H1 (cell line): ENCODE results near the gene KRT34. TPM values are rescaled to one million over a fixed set of nuclear protein-coding genes. Genes with fewer than 3 reads are reported as not detected.

ENCODE experiments used
- CTCF ChIA-PET: fragments of 300-600 bp; sonication (Branson Sonifier 250); formaldehyde crosslinking; loops from one replicate; lab custom pipeline; 2021; ENCODE audit not compliant: partially characterized antibody; lab: Charles Lee
- POLR2A ChIA-PET: fragments of 300-600 bp; sonication (Branson Sonifier 250); formaldehyde crosslinking; loops from one replicate; lab custom pipeline; 2021; ENCODE audit warnings: inconsistent platforms; ENCODE audit not compliant: partially characterized antibody; lab: Charles Lee
- DNase-seq, 2 experiments: peaks; one replicate each; pipeline versions ENCODE4 v3.0.0 to v3.0.0-alpha.2; 2010 to 2022; ENCODE audit warnings: low spot score in 2 of 2, low read depth in 1 of 2, mixed read lengths in 1 of 2
- FAIRE-seq: peaks from 2 replicates; lab custom pipeline; 2011; peaks lifted over from hg19 to GRCh38; lab: Jason Lieb, UNC
- H2AFZ ChIP-seq: 2 replicates; pipeline ENCODE4 v1.8.1; 2012; ENCODE audit warnings: low read length, inconsistent platforms
- H2AK5ac ChIP-seq: 2 replicates; pipeline ENCODE4 v1.6.1; 2013; ENCODE audit warnings: low read depth, low read length
- H2BK120ac ChIP-seq: replicated peaks from 2 replicates; pipeline ENCODE3; 2013; ENCODE audit warnings: low read depth, low read length, inconsistent platforms
- H2BK12ac ChIP-seq: 2 replicates; pipeline ENCODE4 v1.6.1; 2013; ENCODE audit warnings: low read depth, low read length
- H2BK15ac ChIP-seq: 2 replicates; pipeline ENCODE4 v1.6.1; 2013; ENCODE audit warnings: low read length
- H2BK20ac ChIP-seq: 2 replicates; pipeline ENCODE4 v1.6.1; 2013; ENCODE audit warnings: low read length
- H2BK5ac ChIP-seq: 2 replicates; pipeline ENCODE4 v1.6.1; 2013; ENCODE audit warnings: low read depth, low read length
- H3K14ac ChIP-seq: 2 replicates; pipeline ENCODE4 v1.6.1; 2013; ENCODE audit warnings: inconsistent platforms; ENCODE audit not compliant: insufficient read length
- H3K18ac ChIP-seq: 2 replicates; pipeline ENCODE4 v1.6.1; 2013; ENCODE audit warnings: low read length; ENCODE audit errors: extremely low read depth
- H3K23ac ChIP-seq: 2 replicates; pipeline ENCODE4 v1.6.1; 2013; ENCODE audit warnings: inconsistent platforms; ENCODE audit not compliant: insufficient read length
- H3K23me2 ChIP-seq: 2 replicates; pipeline ENCODE4 v1.6.1; 2013; ENCODE audit warnings: low read depth, low read length
- H3K27ac ChIP-seq: 2 replicates; pipeline ENCODE4 v1.6.1; 2011; ENCODE audit warnings: low read depth, low read length, inconsistent platforms
- H3K27me3 ChIP-seq, 4 experiments: replicated peaks in 1 of 4; 1 replicate in 1 of 4; 2 replicates in 3 of 4; pipeline versions ENCODE4 v1.6.1 to v1.8.1; 2011 to 2013; ENCODE audit warnings: low read length in 3 of 4, mild to moderate bottlenecking in 3 of 4, inconsistent platforms in 2 of 4, mixed read lengths in 2 of 4, moderate library complexity in 1 of 4; ENCODE audit not compliant: control insufficient read depth in 3 of 4, insufficient read depth in 3 of 4; ENCODE audit errors: extremely low read depth in 1 of 4
- H3K36me3 ChIP-seq, 4 experiments: 2 replicates each; pipeline versions ENCODE4 v1.6.1 to v1.8.1; 2011 to 2013; ENCODE audit warnings: mild to moderate bottlenecking in 4 of 4, low read length in 3 of 4, moderate library complexity in 2 of 4, control low read depth in 1 of 4, inconsistent platforms in 1 of 4; ENCODE audit not compliant: insufficient read depth in 4 of 4, control insufficient read depth in 2 of 4
- H3K4ac ChIP-seq: replicated peaks from 2 replicates; pipeline ENCODE3; 2013; ENCODE audit warnings: low read length, low read depth, mixed read lengths, inconsistent platforms; ENCODE audit not compliant: insufficient read length
- H3K4me1 ChIP-seq, 4 experiments: replicated peaks in 1 of 4; 1 replicate in 1 of 4; 2 replicates in 3 of 4; pipeline versions ENCODE4 v1.6.1 to v1.8.1; 2011 to 2013; ENCODE audit warnings: low read length in 3 of 4, inconsistent platforms in 2 of 4, mixed read lengths in 1 of 4; ENCODE audit not compliant: insufficient read depth in 4 of 4, control insufficient read depth in 3 of 4
- H3K4me2 ChIP-seq, 2 experiments: 2 replicates each; pipeline versions ENCODE4 v1.6.1 to v1.8.1; 2011 to 2013; ENCODE audit warnings: low read depth in 2 of 2, low read length in 2 of 2, control low read depth in 1 of 2, inconsistent platforms in 1 of 2, mild to moderate bottlenecking in 1 of 2; ENCODE audit not compliant: insufficient read depth in 1 of 2
- H3K4me3 ChIP-seq, 4 experiments: fragments of 200-600, 300-600 bp in 1 of 4; sonication (generic), shearing (Covaris generic), sonication (Bioruptor Twin) in 1 of 4; 2 replicates each; pipeline versions ENCODE4 v1.5.1 to v1.8.1; 2011 to 2016; ENCODE audit warnings: low read length in 4 of 4, low read depth in 3 of 4, control low read depth in 2 of 4, inconsistent platforms in 2 of 4, mild to moderate bottlenecking in 2 of 4, mixed read lengths in 1 of 4, moderate library complexity in 1 of 4; ENCODE audit not compliant: insufficient read depth in 2 of 4; ENCODE audit errors: extremely low read depth in 1 of 4
- H3K56ac ChIP-seq: replicated peaks from 2 replicates; pipeline ENCODE3; 2013; ENCODE audit warnings: low read depth, mild to moderate bottlenecking, mixed read lengths, low read length, inconsistent platforms; ENCODE audit not compliant: insufficient read length
- H3K79me1 ChIP-seq: 2 replicates; pipeline ENCODE4 v1.6.1; 2013; ENCODE audit warnings: low read depth, low read length, control low read depth
- H3K79me2 ChIP-seq, 2 experiments: 2 replicates each; pipeline versions ENCODE4 v1.6.1 to v1.8.1; 2012 to 2013; ENCODE audit warnings: low read length in 2 of 2, mild to moderate bottlenecking in 2 of 2, inconsistent platforms in 1 of 2; ENCODE audit not compliant: insufficient read depth in 2 of 2, control insufficient read depth in 1 of 2
- H3K9ac ChIP-seq, 4 experiments: replicated peaks in 1 of 4; 1 replicate in 1 of 4; 2 replicates in 3 of 4; pipeline versions ENCODE4 v1.6.1 to v1.8.1; 2011 to 2013; ENCODE audit warnings: low read depth in 3 of 4, low read length in 3 of 4, control low read depth in 2 of 4, mild to moderate bottlenecking in 2 of 4, moderate library complexity in 2 of 4, inconsistent platforms in 1 of 4; ENCODE audit errors: extremely low read depth in 1 of 4
- H3K9me3 ChIP-seq, 2 experiments: 2 replicates each; pipeline versions ENCODE4 v1.6.1 to v1.8.1; 2012 to 2013; ENCODE audit warnings: mild to moderate bottlenecking in 2 of 2, moderate library complexity in 2 of 2, control low read depth in 1 of 2, inconsistent platforms in 1 of 2, low read depth in 1 of 2, low read length in 1 of 2, mixed read lengths in 1 of 2; ENCODE audit not compliant: insufficient read depth in 2 of 2
- H4K20me1 ChIP-seq, 2 experiments: replicated peaks in 1 of 2; 2 replicates each; pipeline versions ENCODE3 to v1.8.1; 2011 to 2013; ENCODE audit warnings: inconsistent platforms in 2 of 2, low read length in 2 of 2, mild to moderate bottlenecking in 1 of 2; ENCODE audit not compliant: insufficient read depth in 2 of 2, control insufficient read depth in 1 of 2
- H4K5ac ChIP-seq: 2 replicates; pipeline ENCODE4 v1.6.1; 2013; ENCODE audit warnings: low read length, low read depth, mixed read lengths, inconsistent platforms; ENCODE audit not compliant: insufficient read length
- H4K8ac ChIP-seq: 2 replicates; pipeline ENCODE4 v1.8.0; 2013; ENCODE audit warnings: mild to moderate bottlenecking, moderate library complexity, low read length, inconsistent platforms; ENCODE audit not compliant: insufficient read depth; ENCODE audit errors: extremely low read depth
- H4K91ac ChIP-seq: replicated peaks from 2 replicates; pipeline ENCODE3; 2013; ENCODE audit warnings: low read length, mixed read lengths, inconsistent platforms; ENCODE audit not compliant: insufficient read length
- BACH1 ChIP-seq: IDR thresholded peaks from 2 replicates; pipeline ENCODE4 v1.6.1; 2012; ENCODE audit warnings: low read length, improper control_type of control experiment
- E2F6 ChIP-seq: IDR thresholded peaks from 2 replicates; pipeline ENCODE4 v1.6.1; 2012; ENCODE audit warnings: inconsistent platforms
- SIX5 ChIP-seq: IDR thresholded peaks from 2 replicates; pipeline ENCODE4 v1.6.1; 2011; ENCODE audit warnings: mild to moderate bottlenecking, low read depth, low read length
- SP4 ChIP-seq: IDR thresholded peaks from 2 replicates; pipeline ENCODE4 v1.6.1; 2012; ENCODE audit warnings: low read length, inconsistent platforms
- TAF1 ChIP-seq: IDR thresholded peaks from 2 replicates; pipeline ENCODE4 v1.6.1; 2011; ENCODE audit warnings: mild to moderate bottlenecking, low read depth, low read length
- TBP ChIP-seq: IDR thresholded peaks from 2 replicates; pipeline ENCODE4 v1.6.1; 2011; ENCODE audit warnings: low read depth, low read length, improper control_type of control experiment
- WGBS, 2 experiments: shearing (Covaris generic) in 1 of 2; methylation state at CpG; one replicate each; pipeline versions ENCODE4 v1.1.6 to v1.1.7; 2013 to 2015; ENCODE audit warnings: low lambda C conversion rate in 2 of 2, mixed read lengths in 2 of 2, inconsistent platforms in 1 of 2, low coverage in 1 of 2, missing lambda C conversion rate in 1 of 2; ENCODE audit not compliant: insufficient replicate concordance in 2 of 2, insufficient coverage in 1 of 2, insufficient read length in 1 of 2; ENCODE audit errors: extremely low coverage in 1 of 2, missing lambda C conversion rate in 1 of 2; 5-methylcytosine and 5-hydroxymethylcytosine counted together
- polyA plus RNA-seq, 7 experiments: library from polyadenylated mRNA; depleted of rRNA in 3 of 7; stranded (reverse) in 5 of 7; unstranded in 2 of 7; fragments of >200 nt in 5 of 7; fragments of 200-250 nt in 2 of 7; gene quantifications; 1 replicate in 5 of 7; 2 replicates in 1 of 7; 4 replicates in 1 of 7; pipeline versions ENCODE4 v1.2.1 to v1.2.3, GENCODE V29; 2011 to 2013; ENCODE audit warnings: missing spikeins in 2 of 7, mixed read lengths in 2 of 7
- total RNA-seq: library from RNA; stranded (reverse); fragmentation: NEBNext Ultra II Directional; extraction: Animal tissue kit (Norgen Biotek cat#: 25700); gene quantifications from 2 replicates; pipeline ENCODE4 v1.2.1, GENCODE V29; 2021

The KRT34 gene
- total and polyA plus RNA-seq, 2 of the 8 experiments (the other 6 are each of a cell fraction or from before 2014, with no cell fraction given) = not detected

GRCh38 chr17:41334385-41335305, 47.5 kb downstream of the KRT34 start:
- H3K9ac ChIP-seq = no peak overlapping the region
- no peak overlapping the region for H3K4ac ChIP-seq
- H3K79me2 ChIP-seq = no peaks in the 10 kb centered on the region
- no peak overlapping the region for H4K91ac ChIP-seq
- H2AFZ ChIP-seq = no peak overlapping the region
- H3K4me2 ChIP-seq = no peak overlapping the region
- no peak overlapping the region for H3K23ac ChIP-seq
- no peaks in the 10 kb centered on the region for H3K79me1 ChIP-seq
- no peak overlapping the region for H3K14ac ChIP-seq
- H2AK5ac ChIP-seq = no peak overlapping the region
- no peak overlapping the region for H4K5ac ChIP-seq
- no peak for TF ChIP-seq TAF1
- no peak for TF ChIP-seq BACH1
- TF ChIP-seq SIX5 = no peak
- no peak for TF ChIP-seq E2F6
- no peak for TF ChIP-seq TBP
- TF ChIP-seq SP4 = no peak
- TF ChIP-seq, all 59 proteins: peak for 0
- Histone ChIP-seq H4K8ac (no peak overlapping the region), H4K20me1 (no peaks in the 10 kb centered on the region), H2BK12ac (no peak overlapping the region), H3K4me1 (no peaks in the 10 kb centered on the region), H2BK5ac (no peak overlapping the region), H3K27ac (no peak overlapping the region), H3K27me3 (no peaks in the 10 kb centered on the region), H2BK120ac (no peak overlapping the region), H2BK15ac (no peak overlapping the region), H3K9me3 (no peaks in the 10 kb centered on the region), H3K4me3 (no peak overlapping the region), H2BK20ac (no peak overlapping the region), H3K36me3 (no peaks in the 10 kb centered on the region), H3K18ac (no peak overlapping the region), H3K23me2 (no peaks in the 10 kb centered on the region), H3K56ac (no peak overlapping the region)
- FAIRE-seq (no peak), DNase-seq (no peak)
- ChIA-PET CTCF (interaction anchor here (1.1 to 5.8 kb wide), 3 partner anchors 10 to 314 kb away, joined by 4 to 24 read pairs (median 4); no protein-coding TSS in a partner anchor), POLR2A (no interaction called here)
- 87% methylated on average over 5 of the region's 6 CpGs; no CpG with 5 or more reads in 1 of the 2 experiments for whole genome bisulfite sequencing, 2 experiments
